ENCODE data around the gene PLA2R1. TPM values are rescaled to one million over a fixed set of nuclear protein-coding genes. Genes with fewer than 3 reads are reported as not detected.

Gene PLA2R1
- total and polyA plus RNA-seq, 2 of the 4 experiments (the other 2 are of a cell fraction), result 0.43 to 0.54 TPM

DNA sequence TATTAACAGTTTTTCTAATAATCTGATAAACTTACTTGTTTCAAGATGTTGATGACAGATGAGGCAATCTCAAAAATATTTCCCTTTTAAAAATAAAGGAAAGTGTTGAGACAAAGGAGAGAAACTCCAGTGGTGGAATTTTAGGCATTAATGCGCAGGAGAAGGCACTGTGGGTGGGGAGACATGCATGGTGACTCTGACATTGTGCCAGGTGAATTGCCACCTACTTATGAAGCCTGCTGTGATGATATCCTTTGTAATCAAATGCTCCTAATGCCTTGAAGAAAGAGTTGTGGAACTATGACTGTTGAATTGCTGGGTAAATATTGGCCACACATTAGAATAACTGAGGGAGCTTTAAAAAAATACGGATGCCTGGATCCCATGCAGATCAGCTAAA is 101.4 kb downstream of the PLA2R1 start:
- no peaks in the 10 kb centered on the region for H3K79me1 ChIP-seq (ENCODE audit: low read depth in 1 of 2, low read length in 2 of 2)
- POLR2A ChIA-PET (ENCODE audit: unreplicated experiment), result no interaction called here
- no peak overlapping the region for H4K5ac ChIP-seq (ENCODE audit: low read depth, low read length)
- H3K27ac ChIP-seq (ENCODE audit: insufficient read depth, low read length), result no peak overlapping the region
- no peak overlapping the region for H3K4me3 ChIP-seq (ENCODE audit: insufficient read depth, low read depth, low read length)
- H3K4me2 ChIP-seq (ENCODE audit: low read depth, low read length), result peak overlapping the region; percentile 56
- WGBS, 2 experiments (ENCODE audit: extremely low coverage in 2 of 2, insufficient read length in 1 of 2), result no CpG with 5 or more reads among the region's 2 CpGs
- no peaks in the 10 kb centered on the region for H4K20me1 ChIP-seq (ENCODE audit: insufficient read depth, low read length)
- CTCF ChIA-PET, result no interaction called here
- no peak overlapping the region for H2AFZ ChIP-seq (replicated peaks; ENCODE audit: low read length, poor library complexity)
- H4K8ac ChIP-seq (ENCODE audit: low read depth in 2 of 2, low read length in 2 of 2), result no peak overlapping the region
- H3K9me3 ChIP-seq (ENCODE audit: control insufficient read depth, insufficient read depth, low read length), result no peaks in the 10 kb centered on the region
- DNase-seq (no peak), ATAC-seq (ENCODE audit: low read depth) (no peak)
- no peak overlapping the region for H2BK20ac ChIP-seq (ENCODE audit: low read depth, low read length)
- in situ Hi-C loops (cut with MboI; ENCODE audit: low sequenced_read_pairs), result loop anchor here (25.0 kb wide), 1 partner anchor 1074 kb away; no protein-coding TSS in a partner anchor
- H3K18ac ChIP-seq (ENCODE audit: low read depth, low read length), result no peak overlapping the region
- no peak overlapping the region for H4K91ac ChIP-seq (ENCODE audit: insufficient read depth, low read depth, low read length)
- H3K14ac ChIP-seq (replicated peaks; ENCODE audit: low read depth, low read length), result no peak overlapping the region
- H3K27me3 ChIP-seq (ENCODE audit: control insufficient read depth, insufficient read depth, low read length), result no peaks in the 10 kb centered on the region; the same call in 1 of the 2 replicates
- no peak overlapping the region; the same call in 2 of the 3 replicates for H2BK15ac ChIP-seq (ENCODE audit: low read depth, low read length)
- no peak overlapping the region for H3K56ac ChIP-seq (ENCODE audit: extremely low read depth, insufficient read depth, low read length)
- H2AK9ac ChIP-seq (replicated peaks; ENCODE audit: low read depth, low read length, poor library complexity), result no peak overlapping the region
- TF ChIP-seq RCOR1 (IDR thresholded peaks at IDR 0.05; ENCODE audit: insufficient replicate concordance, low read length), result no peak
- H3K4me1 ChIP-seq (ENCODE audit: control insufficient read depth, insufficient read depth, low read length), result peaks cover 4% of the 10 kb centered on the region
- no peaks in the 10 kb centered on the region; the same call in 1 of the 2 replicates for H3K9me1 ChIP-seq (ENCODE audit: insufficient read depth, low read length)
- no peak overlapping the region for H2BK120ac ChIP-seq (ENCODE audit: low read depth, low read length)
- BruUV-seq (replicated peaks), result no TSS peak
- no peak overlapping the region for H2AK5ac ChIP-seq (ENCODE audit: low read depth, low read length)
- no peak overlapping the region for H3K9ac ChIP-seq (ENCODE audit: low read depth, low read length)
- intact Hi-C loops (cut with micrococcal nuclease), result no loop called here
- H3K36me3 ChIP-seq (ENCODE audit: control insufficient read depth, insufficient read depth, low read length), result no peaks in the 10 kb centered on the region
- dilution Hi-C loops (cut with HindIII; ENCODE audit: low sequenced_read_pairs, unreplicated experiment), result no loop called here
- no peak overlapping the region for H2BK5ac ChIP-seq (ENCODE audit: low read depth, low read length, poor library complexity, severe bottlenecking)
- H3K4ac ChIP-seq (ENCODE audit: low read depth, low read length), result no peak overlapping the region
- no peak overlapping the region for H3K23ac ChIP-seq (ENCODE audit: low read depth, low read length)
